NCI-H2107 treated with DMSO at 0.1 percent for 48 hours (cell line): ENCODE data around the gene ADAMTS20.
"Not testable (repeated sequence)": the region's sequence is repeated elsewhere in the genome, so short reads cannot be mapped to it uniquely, and the experiment has no call there.

Experiments used
- DNase-seq: peaks from one replicate; lab custom pipeline; 2025; ENCODE audit not compliant: unreplicated experiment; lab: John Stamatoyannopoulos, UW

ADAMTS20 gene

GRCh38 chr12:43370263-43370662, 181.7 kb downstream of the ADAMTS20 start:
- no peak for DNase-seq

DNA sequence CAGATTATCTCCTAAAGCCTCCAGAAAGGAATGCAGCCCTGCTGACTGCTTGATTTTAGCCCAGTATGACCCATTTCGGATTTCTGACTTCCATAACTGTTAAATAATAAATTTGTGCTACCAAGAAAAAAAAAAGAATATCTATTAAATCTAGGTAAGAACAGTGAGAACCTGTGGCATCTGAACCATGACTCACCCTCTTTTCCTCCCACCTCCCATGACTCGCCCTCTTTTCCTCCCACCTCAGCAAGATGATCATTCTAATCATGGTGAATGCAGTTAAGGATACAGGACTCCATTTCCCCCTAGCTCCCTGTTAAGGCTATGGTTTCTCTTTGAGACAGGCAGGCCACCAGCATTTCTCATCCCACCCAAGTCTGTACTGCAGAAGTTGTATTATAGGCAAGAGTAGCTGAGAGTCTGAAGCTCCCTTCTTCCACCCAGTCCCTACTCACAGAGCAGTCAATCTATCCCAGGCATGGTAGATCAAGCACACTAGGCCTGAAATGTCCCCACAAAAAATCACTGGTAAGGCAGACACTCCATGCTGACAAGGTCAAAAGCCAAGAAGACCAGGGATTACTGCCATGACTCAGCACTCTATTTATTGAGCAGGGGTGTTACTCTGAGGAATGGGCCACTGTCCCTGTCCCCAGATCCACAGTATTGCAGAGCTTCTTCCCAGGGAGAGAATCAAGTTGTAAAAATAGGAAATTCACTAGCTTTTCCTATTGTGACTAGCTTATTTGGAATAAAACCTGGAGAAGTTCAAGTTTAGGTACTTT, 188.9 kb downstream of the ADAMTS20 start:
- DNase-seq = no peak

- no peak for DNase-seq
Measured at GRCh38 chr12:43361031-43361710, 190.8 kb downstream of the ADAMTS20 start.

GRCh38 chr12:43360001-43360400, 192.0 kb downstream of the ADAMTS20 start:
- DNase-seq = not testable (repeated sequence)

DNA sequence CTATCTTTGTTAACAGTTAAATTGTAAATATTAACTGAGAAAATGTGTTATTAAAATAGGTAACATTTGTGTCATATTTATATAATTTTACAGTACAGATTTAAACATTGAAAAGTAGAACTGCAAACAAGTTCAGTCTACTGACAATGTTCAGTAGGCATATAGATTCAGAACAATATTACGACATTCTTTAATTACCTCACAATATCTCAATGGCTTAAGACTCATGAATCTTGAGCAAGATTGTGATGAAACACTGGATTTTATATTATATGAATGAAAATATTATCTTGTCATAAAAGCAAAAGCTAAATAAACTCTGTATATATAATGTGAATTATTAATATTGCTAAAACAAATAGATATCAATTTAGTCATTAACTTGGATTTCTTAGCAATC, 194.9 kb downstream of the ADAMTS20 start:
- DNase-seq = no peak

GRCh38 chr12:43352001-43352400, 200.0 kb downstream of the ADAMTS20 start:
- DNase-seq = no peak

DNA sequence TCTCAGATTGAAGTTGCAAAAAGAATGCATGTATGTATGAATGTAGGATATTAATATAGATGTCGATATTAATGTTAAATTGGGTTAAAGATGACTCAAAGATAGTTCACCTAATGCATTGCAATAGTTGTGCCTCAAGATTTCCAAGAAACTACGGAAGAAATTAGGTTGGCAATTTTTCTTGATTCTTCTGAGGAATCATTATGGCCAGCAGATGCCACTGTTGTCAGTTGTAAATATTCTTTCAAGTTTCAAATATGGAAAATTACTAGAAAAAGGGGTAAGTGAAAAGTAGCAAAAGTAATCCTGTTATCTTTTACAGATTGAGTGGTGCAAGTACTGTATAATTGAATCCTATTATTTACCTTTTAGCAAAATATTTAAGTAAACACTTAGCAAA, 202.1 kb downstream of the ADAMTS20 start:
- no peak for DNase-seq

- DNase-seq = no peak
Measured at GRCh38 chr12:43348221-43348620, 203.8 kb downstream of the ADAMTS20 start.

- DNase-seq = no peak
Measured at GRCh38 chr12:43347026-43347425, 205.0 kb downstream of the ADAMTS20 start.

- DNase-seq = no peak
Measured at GRCh38 chr12:43345023-43345422, 207.0 kb downstream of the ADAMTS20 start.

GRCh38 chr12:43341785-43342313, 210.2 kb downstream of the ADAMTS20 start:
- DNase-seq = not testable (repeated sequence)

GRCh38 chr12:43338848-43339526, 213.0 kb downstream of the ADAMTS20 start:
- peak; percentile 5 for DNase-seq

DNA sequence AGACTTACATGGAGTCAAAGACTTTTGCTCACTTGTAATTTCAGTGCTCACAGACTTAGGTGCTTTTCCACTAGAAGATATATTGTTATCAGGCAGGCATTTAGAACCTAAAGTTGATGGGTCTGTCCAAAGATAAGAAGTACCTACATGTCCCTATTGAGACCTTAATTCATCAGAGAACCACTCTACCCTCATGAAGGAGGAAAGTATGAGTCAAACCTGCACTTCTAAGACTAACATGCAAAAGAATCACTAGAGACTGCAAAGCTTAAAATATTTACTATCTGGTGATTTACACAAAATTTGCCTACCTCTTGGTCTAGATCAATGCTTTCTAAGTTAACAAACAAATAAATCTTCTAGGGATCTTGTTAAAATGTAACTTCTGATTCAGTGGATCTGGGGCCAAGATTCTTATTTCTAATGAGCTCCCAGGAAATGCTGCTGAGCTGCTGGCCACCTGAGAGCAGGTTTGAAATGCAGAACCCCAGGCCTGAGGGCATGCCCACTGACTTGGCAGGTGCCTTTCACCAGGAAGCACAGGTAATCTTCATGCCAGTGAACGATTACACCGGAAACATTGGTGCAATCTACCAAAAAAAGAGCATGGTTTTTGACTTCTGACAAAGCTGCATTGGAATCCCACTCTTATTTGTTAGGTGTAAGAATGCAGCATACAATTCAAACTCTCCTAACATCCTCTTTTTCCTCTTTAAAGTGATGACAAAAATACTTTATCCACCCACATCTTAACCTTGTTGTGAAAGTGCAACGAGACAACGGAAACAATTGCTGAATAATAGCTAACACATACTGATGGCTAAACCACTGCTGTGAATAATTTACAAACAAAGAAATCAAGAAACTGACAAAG, 214.2 kb downstream of the ADAMTS20 start:
- DNase-seq = no peak

DNA sequence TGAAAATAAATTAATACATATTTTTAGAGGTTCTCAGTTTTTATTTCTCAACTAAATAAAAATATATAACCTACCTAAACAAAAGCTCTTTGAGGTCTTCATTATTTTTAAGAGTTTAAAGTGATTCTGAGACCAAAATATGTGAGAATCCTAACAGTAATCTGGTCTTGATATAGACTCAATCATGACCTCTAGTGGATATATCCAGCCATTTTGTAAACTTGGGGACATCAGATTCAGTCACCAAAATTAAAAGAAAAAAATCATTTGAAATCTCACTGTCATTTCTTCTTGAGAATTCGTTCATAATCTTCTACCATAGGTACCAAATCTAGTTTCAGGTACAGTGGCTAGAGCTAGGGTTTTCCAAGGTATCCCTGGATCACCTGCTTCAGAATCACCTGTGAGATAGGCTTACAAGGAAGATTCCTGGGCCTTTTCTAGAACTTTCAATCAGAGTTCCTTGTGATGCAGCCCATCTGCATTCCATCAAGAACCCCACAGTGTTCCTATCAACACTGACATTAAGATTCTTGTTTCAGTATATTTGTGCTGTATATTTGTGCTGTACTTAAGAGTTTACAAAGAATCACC, 214.9 kb downstream of the ADAMTS20 start:
- no peak for DNase-seq

GRCh38 chr12:43333644-43334043, 218.4 kb downstream of the ADAMTS20 start:
- DNase-seq = no peak

- DNase-seq = no peak
Measured at GRCh38 chr12:43332977-43333640, 218.9 kb downstream of the ADAMTS20 start.

- no peak for DNase-seq
Measured at GRCh38 chr12:43331935-43332334, 220.1 kb downstream of the ADAMTS20 start.

DNA sequence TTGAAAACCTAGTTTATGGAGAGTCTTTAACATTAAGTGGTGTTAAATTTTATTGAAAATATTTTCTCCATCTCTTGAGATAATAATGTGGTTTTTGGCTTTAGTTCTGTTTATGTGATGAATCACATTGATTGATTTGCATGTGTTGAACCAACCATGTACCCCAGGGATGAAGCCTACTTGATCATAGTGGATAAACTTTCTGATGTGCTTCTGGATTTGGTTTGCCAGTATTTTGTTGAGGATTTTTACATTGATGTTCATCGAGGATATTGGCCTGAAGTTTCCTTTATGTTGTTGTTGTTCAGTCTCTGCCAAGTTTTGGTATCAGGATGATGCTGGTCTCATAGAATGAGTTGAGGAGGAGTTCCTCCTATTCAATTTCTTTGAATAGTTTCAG, 222.6 kb downstream of the ADAMTS20 start:
- no peak for DNase-seq

DNA sequence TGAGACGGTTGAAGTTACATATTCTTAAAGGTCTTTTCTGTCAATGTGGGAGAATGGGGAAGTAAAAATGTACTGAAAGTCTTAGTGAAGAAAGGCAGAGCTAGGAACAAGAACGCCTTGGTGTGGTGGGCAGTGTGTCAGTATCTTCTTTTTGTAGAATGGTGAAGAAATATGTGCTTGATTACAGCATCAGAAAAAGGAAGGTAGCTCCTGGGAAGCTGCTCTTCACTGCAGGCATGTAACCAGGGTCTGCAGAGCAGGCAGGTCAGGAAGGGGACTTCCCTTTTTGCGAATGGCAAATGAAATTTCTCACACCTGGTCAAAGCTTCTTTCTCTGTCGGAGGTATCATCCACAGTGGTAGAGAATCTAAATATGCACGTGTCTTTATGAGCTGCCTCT, 226.2 kb downstream of the ADAMTS20 start:
- no peak for DNase-seq

DNA sequence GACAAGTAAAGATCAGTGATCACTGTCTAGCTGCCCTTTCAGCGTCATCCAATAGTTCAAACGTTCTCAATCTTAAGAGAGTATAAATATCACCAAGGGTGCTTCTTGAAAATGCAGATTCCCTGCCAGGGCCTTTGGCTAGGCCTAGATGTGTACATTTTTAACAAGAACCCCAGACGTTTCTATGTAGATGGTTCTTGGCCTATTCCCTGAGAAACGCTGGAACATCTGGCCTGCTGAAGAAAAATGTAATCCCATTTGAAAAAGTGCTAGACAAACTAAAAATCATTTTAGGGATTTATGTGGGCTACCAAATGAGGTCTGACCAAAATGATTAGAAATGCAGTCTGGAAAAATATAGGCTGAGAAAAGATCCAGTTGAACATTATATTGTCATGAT, 231.7 kb downstream of the ADAMTS20 start:
- DNase-seq = no peak
